ENCODE results near the gene ADGRD1.

ADGRD1 gene

DNA sequence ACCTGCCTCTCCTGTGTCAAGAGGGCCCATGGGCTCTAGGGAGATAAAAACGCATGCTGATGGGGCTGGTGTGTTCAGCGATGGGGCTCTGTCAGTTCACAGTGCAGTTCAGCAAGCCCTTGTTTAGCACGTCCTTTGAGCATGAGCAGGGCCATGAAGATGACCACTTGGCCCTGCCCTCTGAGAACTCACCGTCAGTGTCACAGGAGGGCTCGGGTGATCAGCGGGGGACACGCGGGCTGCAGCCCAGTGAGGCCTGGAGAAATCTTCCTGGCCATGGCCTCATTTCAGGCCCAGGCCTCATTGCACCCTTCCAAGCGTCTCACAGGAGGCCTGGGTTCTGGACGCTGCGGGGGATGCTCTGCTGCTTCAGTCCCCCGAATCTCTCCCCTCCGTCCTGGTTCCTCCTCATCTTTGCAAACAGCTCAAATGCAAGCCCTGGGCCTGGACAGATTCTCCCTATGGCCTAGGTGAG is 181.6 kb downstream of the ADGRD1 start:
- DNase-seq (ENCODE audit: low read depth, low spot score) = no peak

DNA sequence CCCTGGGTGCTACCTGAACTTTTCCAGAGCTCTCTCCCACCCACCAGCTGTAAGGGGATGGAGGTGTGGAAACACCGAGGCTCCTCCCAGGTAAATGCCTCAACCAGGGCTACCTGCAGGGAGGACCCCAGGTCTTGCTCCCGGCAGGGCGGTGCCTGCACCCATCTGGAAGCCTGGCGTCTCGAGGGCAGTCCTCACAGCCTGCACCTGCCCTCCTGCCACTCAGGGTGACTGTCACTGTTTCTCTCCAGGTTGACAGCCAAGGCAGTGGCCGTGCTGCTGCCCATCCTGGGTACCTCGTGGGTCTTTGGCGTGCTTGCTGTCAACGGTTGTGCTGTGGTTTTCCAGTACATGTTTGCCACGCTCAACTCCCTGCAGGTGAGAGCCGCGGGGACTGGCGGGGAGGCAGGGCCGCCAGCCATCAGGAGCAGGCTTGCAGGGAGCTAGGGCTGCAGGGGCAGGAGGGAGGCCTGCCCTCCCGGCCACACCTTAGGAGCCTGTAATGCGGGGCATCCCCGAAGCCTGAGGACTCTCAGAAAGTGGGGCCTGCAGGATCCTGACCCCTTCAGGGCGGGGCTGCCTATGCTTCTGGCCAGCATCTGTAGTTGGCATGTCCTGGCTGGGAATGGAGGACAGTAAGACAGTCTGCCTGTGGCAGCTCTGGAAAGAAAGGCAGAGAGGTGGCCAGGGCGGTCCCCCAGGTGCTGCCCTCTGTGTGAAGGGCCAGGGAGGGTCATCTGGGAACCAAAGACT is 182.3 kb downstream of the ADGRD1 start:
- DNase-seq (ENCODE audit: low read depth, low spot score) = no peak

DNA sequence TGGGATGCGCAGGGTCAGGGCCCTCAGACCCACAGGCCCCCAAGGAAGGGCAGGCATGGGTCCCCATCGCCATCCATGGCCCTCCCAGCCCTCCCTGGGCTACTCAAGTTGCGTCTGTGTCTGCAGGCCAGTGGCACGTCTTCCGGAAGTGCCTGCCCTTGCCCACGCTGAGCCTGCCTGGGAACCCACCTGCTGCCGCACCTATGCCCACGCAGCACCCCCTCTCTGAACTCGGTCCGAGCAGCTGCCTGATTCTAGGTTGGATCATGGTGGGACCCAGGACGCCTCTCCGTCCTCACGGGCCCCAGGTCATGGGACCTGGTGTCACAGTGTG is 182.8 kb downstream of the ADGRD1 start:
- DNase-seq (ENCODE audit: low read depth, low spot score) = no peak

- no peak for DNase-seq (ENCODE audit: low read depth, low spot score)
These were observed 183.5 kb downstream of the ADGRD1 start for GRCh38 chr12:131137009-131137835.

DNA sequence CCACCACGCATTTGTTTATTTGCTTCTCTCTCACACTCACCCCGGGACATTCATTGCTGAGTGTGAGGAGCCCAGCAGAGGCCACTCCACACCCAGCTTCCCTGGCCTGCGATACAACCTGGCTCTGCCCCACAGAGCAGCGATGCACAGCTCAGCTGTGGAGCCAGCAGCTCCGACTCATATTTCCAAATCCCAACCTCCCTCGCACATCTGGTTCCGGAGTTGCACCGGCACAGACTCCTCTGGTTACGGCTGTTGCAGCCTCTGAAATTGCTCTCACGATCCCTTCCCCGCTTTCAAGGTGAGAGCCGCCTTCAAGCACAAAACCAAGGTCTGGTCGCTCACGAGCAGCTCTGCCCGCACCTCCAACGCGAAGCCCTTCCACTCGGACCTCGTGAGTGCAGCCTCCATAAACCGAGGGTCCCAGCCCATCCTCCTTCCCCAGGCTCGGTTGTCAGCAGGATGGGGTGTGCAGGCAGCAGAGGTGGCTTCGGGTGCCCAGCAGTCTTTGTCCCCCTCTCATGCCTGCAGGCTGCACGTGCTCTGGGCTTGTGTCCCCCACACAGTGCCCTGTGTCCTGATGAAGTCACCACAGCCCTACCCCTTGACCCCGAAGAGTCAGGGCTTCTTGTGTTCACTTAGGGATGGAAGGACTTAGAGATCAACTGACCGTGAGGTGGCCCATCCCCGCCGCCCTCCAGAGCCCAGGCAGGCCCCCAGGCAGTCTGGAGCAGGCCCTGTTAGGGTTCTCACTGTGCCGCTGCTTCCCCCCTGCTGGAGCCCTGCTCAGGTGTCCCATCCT is 184.3 kb downstream of the ADGRD1 start:
- DNase-seq (ENCODE audit: low read depth, low spot score) = no peak

- no peak for DNase-seq (ENCODE audit: low read depth, low spot score)
These were observed 185.1 kb downstream of the ADGRD1 start for GRCh38 chr12:131138638-131139362.

- DNase-seq (ENCODE audit: low read depth, low spot score) = no peak
These were observed 185.8 kb downstream of the ADGRD1 start for GRCh38 chr12:131139363-131140068.

GRCh38 chr12:131140069-131140435 is 186.3 kb downstream of the ADGRD1 start:
- DNase-seq (ENCODE audit: low read depth, low spot score) = no peak

GRCh38 chr12:131140697-131141096 is 187.0 kb downstream of the ADGRD1 start:
- DNase-seq (ENCODE audit: low read depth, low spot score) = no peak

- no peak for DNase-seq (ENCODE audit: low read depth, low spot score)
These were observed 187.8 kb downstream of the ADGRD1 start for GRCh38 chr12:131141514-131141913.

GRCh38 chr12:131142891-131143657 is 189.4 kb downstream of the ADGRD1 start:
- DNase-seq (ENCODE audit: low read depth, low spot score) = no peak

GRCh38 chr12:131146173-131146675 is 192.5 kb downstream of the ADGRD1 start:
- no peak for DNase-seq (ENCODE audit: low read depth, low spot score)

DNA sequence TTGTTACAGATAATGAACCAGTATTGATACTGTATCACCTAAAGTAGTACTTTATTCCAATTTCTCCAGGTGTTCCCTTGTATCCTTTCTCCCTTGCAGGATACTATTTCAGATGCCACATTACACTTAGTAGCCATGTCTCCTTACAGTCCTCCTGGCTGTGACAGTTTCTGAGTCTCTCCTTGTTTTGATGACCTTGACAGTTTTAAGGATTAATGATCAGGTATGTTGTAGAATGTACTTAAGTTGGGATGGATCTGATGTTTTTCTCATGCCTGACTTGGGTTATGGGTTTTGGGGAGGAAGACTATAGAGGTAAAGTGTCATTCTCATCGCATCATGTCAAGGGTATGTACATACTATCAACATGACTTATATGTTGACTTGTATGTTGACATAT is 193.6 kb downstream of the ADGRD1 start:
- DNase-seq (ENCODE audit: low read depth, low spot score) = no peak

DNA sequence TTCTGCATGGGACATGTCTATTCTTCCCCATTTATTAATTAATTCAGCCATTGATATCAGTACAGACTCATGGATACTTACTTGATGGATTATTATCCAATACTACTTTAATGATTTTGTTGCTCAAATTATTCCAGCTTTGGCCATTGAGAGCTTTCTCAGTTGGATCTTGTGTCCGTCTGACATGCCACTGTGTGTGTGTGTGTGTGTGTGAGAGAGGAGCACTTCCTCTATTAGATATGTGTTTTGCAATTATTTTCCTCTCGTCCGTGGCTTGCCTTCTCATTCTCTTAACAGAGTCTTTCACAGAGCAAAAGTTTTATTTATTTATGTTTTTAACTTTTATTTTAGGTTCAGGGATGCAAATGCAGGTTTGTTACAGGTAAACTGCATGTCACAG is 194.2 kb downstream of the ADGRD1 start:
- no peak for DNase-seq (ENCODE audit: low read depth, low spot score)

- no peak for DNase-seq (ENCODE audit: low read depth, low spot score)
These were observed 198.0 kb downstream of the ADGRD1 start for GRCh38 chr12:131151558-131152345.

- DNase-seq (ENCODE audit: low read depth, low spot score) = no peak
These were observed 198.9 kb downstream of the ADGRD1 start for GRCh38 chr12:131152587-131152986.

GRCh38 chr12:131153016-131153415 is 199.3 kb downstream of the ADGRD1 start:
- no peak for DNase-seq (ENCODE audit: low read depth, low spot score)

DNA sequence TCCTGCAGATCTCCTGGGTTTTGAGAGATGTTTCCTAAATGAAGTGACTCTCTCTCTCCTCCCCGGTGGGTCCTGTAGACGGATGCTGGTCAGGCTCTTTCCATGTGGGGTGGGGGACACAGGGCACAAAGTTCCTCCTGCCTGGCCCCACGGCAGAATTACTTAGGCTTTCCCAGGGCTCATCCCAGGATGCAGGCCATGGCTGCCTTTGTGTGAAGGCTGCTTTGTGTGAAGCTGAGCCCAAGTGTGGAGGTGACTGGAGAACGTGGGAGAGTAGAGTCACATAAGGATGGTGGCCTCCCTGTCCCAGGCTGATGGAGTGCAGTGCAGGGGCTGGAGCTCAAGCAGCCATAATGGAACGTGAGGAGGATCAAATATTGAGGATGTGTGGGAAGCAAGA is 200.2 kb downstream of the ADGRD1 start:
- no peak for DNase-seq (ENCODE audit: low read depth, low spot score)

DNA sequence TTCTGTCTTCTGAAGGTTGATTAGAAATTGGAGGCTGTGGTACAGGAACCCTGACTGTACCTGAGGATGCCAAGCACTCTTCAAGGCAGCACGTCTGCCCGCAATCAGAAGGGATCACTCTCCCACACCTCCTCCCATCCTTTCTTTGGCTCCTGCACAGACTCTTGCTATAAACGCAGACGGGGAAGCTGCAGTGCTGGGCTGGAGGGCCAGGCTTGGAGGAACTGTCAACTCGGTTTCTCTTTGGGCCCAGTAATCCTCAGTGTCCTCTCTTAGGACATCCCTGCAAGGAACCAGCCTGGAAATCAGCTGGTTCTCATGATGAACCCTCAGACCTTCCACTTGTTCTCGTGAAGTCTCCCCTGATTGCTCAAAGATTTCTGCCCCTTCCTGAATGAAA is 201.4 kb downstream of the ADGRD1 start:
- no peak for DNase-seq (ENCODE audit: low read depth, low spot score)

Measured in astrocyte of the hippocampus (primary cell).